SK-N-MC (cell line): ENCODE measurements around the gene UTP11.

Experiments used
- EZH2 ChIP-seq: fragments of 200-600 bp; sonication (generic); IDR thresholded peaks from one replicate; pipeline ENCODE4 v1.6.1; 2017; ENCODE audit warnings: antibody characterized with exemption
- FOXP2 ChIP-seq: optimal IDR thresholded peaks from 2 replicates; pipeline ENCODE3; 2011; ENCODE audit warnings: mild to moderate bottlenecking, moderate library complexity; ENCODE audit not compliant: insufficient read depth; ENCODE audit errors: extremely low read length, control extremely low read depth
- POLR2AphosphoS5 ChIP-seq: IDR thresholded peaks from 2 replicates; pipeline ENCODE4 v1.6.1; 2012; ENCODE audit warnings: mild to moderate bottlenecking, low read depth, low read length, borderline replicate concordance

GRCh38 chr1:38022810-38023209 is 10.3 kb downstream of the UTP11 start:
- TF ChIP-seq EZH2 (no peak), POLR2AphosphoS5 (no peak), FOXP2 (no peak)
